Right forelimb (tissue), 1 donor: ENCODE results near the gene C1orf35.

Experiments
- DNase-seq: peaks from one replicate; pipeline ENCODE4 v3.0.0-alpha.2; 2018

The C1orf35 gene

GRCh38 chr1:228077565-228078330 is 25.4 kb downstream of the C1orf35 start:
- no peak for DNase-seq

DNA sequence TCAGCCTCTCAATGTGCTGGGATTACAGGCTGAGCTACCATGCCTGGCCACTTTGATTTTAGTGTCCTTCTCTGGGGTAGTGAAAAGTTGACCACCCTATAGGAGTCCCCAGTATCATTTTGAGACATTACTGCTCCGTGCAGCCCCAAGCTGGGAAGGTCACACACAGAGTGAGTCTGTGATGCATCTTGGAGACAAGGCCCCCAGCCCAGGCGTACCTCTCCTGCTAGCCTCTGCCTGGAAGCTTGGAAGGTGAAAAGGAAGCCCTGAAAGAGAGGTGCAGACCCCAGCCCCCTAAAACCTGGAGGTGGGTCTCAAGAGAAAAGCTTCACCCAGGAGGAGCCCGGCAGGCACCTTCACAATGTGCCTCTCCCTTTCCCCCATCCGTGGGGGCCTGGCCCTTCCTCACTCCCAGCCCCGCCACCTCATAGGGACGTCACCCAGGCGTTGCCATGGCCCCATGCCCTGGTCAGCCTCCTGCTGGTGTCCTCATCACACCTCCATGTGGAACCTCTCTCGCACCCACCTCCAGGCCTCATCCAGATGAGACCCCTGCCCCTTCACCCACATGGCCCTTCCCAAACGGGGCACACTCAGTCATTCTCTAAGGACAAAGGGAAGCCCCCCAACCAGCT is 26.2 kb downstream of the C1orf35 start:
- DNase-seq: no peak

- no peak for DNase-seq
These were observed 27.3 kb downstream of the C1orf35 start for GRCh38 chr1:228075801-228076271.

GRCh38 chr1:228074954-228075730 is 28.0 kb downstream of the C1orf35 start:
- DNase-seq: peak; percentile 39

GRCh38 chr1:228073857-228074545 is 29.1 kb downstream of the C1orf35 start:
- peak; percentile 41 for DNase-seq

- peak; percentile 42 for DNase-seq
These were observed 29.9 kb downstream of the C1orf35 start for GRCh38 chr1:228073061-228073856.

DNA sequence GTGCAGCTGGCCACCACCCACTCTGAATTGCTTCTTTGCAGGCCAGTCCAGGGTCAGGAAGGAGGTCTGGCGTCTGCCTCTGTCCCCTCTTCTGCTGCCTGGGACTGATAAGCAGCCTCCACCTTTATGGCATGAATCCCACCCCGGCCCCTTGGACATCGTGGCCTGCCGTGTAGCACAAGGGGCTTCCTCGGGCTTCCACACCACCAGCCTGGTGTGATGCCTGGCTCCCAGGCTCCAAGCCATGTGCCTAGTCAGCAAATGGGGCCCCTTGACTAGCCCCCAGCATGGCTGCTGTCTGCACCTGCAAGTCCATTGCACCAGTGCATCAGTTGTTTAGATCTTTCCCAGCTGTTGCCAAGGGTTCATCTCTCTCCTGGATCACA is 30.5 kb downstream of the C1orf35 start:
- DNase-seq: peak; percentile 41

- peak; percentile 37 for DNase-seq
These were observed 31.1 kb downstream of the C1orf35 start for GRCh38 chr1:228071839-228072657.

- DNase-seq: no peak
These were observed 32.3 kb downstream of the C1orf35 start for GRCh38 chr1:228070851-228071250.

DNA sequence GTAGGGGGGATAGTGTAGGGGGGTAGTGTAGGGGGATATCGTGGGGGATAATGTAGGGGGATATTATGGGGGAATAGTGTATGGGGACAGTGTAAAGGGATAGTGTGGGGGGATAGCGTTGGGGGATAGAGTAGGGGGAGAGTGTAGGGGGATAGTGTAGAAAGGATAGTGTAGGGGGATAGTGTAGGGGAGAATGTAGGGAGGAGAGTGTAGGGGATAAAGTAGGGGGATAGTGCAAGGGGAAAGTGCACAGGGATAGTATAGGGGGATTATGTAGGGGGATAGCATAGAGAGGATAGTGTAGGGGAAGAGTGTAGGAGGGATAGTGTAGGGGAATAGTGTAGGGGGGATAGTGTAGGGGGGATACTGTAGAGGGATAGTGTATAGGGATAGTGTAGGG is 33.0 kb downstream of the C1orf35 start:
- DNase-seq: no peak

GRCh38 chr1:228068359-228068758 is 34.8 kb downstream of the C1orf35 start:
- no peak for DNase-seq

DNA sequence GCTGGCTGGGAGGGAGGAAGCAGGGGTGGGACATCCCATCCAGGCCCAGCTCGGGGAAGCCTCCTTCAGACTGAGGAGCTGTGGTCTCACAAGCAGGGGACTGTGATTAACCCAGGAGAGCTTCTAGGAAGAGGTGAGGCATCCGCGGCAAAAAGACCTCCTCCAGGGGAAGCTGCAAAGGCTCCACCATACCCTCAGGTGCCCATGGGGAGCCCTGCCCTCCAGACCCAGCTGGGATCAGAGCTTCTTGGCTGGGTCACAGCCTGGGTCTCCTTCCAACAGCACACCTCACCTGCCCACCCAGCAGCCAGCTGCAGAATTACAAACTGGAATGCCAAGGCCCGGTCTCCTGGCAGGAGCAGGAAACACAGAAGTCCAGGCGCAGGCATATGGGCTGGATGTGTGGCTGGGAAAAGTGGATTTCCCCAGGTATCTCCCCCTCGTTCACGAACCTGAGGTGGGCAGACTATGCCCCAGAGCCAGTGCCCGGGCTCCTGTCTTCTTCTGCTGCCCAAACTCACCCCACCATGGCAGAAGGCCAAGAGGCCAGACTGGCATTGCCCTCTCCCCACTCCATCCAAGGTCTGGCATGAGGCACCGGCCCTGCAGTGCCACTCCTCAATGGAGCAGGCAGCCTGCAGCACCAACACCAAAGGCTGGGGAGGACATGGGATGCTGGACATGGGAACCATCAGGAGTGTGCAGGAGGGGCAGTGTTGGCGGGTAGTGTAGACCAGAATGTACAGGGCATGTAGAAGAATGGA is 36.1 kb downstream of the C1orf35 start:
- DNase-seq: no peak

DNA sequence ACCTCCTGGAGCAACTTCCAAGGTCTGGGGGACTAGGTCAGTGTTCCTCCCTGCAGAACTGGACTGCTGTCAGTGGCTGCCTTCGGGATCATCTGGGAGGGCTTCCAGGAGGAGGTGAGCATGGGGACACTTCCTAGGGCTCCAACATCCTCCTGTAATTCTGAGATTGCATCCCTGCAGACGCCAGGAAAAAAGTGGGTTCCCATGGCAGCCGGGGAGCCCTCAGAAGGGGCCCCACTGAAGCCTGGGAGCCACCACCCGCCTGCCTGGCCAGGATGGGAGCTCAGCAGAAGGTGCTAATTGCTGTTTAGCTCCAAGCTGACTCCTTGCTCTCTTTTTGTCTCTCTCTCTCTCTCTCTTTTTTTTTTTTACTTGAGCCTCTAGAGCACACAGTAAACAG is 36.7 kb downstream of the C1orf35 start:
- no peak for DNase-seq

DNA sequence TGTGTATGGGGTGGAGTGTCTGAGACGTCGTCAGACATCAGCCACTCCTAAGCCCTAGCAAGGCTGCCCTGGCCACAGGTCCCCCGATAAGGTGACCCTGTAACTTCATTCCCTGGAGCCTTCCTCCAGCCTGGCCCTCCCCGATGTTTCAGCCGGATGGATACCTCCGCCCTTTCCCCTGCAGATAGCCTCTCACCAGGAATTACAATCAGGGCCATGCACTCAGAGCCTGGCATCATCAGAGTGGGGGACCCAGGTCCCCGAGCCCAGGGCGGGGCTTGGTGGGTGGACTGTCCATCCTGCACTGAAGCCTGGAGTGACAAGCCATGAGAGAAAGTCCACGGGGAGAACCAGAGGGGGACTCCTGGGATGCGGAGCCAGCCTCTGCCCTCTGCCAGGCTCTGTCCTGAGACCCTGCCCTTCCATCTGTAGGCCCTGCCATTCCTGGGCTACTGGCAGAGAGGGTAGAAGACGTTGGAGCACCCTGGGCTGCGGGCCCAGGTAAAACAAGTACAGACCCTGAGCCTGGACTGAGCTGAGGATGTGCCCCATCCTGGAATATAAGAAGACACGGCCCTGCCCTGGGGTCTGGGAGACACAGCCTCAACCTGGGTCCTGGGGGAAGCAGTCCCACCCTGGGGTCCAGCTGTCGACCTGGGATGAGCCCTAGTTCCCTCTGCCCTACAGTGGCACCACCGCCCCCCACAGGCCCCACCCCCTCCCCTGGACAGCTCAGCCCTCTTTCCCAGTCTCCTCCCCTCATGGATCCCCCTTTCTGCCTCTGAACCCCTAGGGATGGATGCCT is 37.4 kb downstream of the C1orf35 start:
- DNase-seq: no peak

DNA sequence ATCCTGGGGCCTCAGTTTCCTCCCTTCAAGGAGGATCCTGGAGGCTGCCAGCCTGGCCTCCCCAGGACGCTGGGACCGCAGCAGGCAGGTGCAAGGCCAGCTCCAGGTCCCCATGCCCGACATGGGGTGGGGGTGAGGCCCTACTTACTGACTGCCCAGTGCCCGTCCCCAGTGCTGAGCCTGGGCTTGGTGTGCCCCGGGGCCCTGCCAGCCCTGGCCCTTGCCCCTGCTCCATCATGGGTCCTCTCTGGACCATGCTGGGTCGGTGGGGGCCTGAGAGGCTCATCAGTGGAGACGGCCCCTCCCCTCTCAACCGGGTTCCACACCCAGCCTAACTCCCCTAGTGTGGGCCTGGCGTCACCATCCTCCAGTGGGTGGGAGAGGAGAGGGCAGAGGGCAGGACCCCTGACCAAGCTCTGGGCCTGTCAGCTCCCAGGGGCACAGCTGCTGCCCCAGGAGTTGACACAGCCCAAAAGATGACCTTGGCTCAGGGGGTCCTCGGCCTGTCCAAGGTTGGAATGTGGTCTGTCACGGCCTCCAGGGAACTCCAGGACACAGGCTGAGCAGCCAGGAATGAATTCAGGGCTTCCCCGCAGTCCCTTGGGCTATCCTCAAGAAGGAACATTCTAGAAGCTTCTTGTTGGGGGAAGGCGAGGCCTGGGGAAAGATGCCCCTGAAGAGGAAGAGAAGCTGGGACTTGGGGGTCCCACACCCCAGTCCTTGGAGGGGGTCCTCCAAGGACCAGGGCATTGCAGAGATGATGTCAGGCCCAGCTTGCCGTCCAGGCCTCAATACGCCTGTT is 38.2 kb downstream of the C1orf35 start:
- no peak for DNase-seq

- DNase-seq: no peak
These were observed 38.8 kb downstream of the C1orf35 start for GRCh38 chr1:228064296-228064695.

DNA sequence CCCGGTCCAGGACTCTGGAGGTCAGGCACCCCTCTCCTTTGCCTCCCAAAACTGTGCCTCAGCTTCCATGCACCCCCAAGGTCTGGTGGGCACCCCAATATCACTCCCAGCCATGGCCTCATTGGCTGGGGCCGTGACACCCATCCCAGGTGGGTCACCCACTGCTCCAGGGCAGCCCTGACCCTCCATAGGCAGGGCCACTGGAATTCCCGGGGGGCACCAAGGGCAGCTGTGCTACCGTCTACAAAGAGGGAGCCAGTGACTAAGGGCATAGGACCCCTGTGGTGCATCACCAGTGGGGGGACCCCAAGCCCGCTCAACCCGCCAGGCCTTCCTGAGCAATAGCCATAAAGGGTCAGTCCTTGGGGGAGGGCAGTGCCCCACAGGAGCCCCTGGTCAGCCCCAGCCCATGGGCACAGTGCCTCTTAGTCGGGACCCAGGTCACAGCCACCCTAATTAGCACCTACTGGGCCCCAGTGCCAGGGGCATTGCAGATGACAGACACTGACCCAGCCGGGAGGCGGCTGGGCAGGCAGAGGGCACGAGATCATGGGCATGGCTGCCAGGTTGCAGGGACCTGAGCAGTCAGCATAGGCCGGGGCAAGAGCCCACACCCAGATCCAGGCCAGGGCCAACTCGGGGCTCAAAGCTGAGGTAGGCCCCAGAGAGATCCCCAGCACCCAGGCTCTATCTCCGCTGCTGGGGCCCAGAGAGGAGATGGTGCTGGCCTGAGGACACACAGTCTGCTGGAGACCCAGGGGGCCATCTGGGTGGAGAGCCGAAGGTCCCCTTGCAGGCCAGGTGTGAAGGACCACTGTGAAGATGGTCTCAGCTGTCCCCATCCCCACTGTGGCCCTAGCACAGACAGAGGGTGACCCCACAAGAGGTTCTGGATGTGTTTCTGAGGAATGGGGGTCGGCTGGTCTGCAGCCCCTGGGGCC is 39.6 kb downstream of the C1orf35 start:
- no peak for DNase-seq

- no peak for DNase-seq
These were observed 40.3 kb downstream of the C1orf35 start for GRCh38 chr1:228062812-228063211.
